Endothelial cell of coronary artery (primary cell): ENCODE results near the gene HRH1. TPM values are rescaled to one million over a fixed set of nuclear protein-coding genes. Genes with fewer than 3 reads are reported as not detected.

Experiments
- total RNA-seq: library from RNA; depleted of rRNA; stranded (reverse); fragments of >200 nt; gene quantifications from 2 replicates; pipeline ENCODE4 v1.2.3, GENCODE V29; 2014

Gene HRH1, protein sequence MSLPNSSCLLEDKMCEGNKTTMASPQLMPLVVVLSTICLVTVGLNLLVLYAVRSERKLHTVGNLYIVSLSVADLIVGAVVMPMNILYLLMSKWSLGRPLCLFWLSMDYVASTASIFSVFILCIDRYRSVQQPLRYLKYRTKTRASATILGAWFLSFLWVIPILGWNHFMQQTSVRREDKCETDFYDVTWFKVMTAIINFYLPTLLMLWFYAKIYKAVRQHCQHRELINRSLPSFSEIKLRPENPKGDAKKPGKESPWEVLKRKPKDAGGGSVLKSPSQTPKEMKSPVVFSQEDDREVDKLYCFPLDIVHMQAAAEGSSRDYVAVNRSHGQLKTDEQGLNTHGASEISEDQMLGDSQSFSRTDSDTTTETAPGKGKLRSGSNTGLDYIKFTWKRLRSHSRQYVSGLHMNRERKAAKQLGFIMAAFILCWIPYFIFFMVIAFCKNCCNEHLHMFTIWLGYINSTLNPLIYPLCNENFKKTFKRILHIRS
- total RNA-seq: 11.7 and 24.4 TPM in 2 replicates

GRCh38 chr3:11154036-11154952 is at the start of gene HRH1:
HRH1 (plus strand) TSS chr3:11154493; CDS start chr3:11259038, 104,545 bp downstream.

GRCh38 chr3:11271986-11272904 is 118.0 kb downstream of the HRH1 start, which contains the start of gene ATG7:
ATG7 (plus strand) TSS chr3:11272397; CDS start chr3:11298696, 26,299 bp downstream.

Other genes with a start within 250 kb of the HRH1 start
- gene SLC6A1, start 161.7 kb upstream of the HRH1 start, total RNA-seq: 0.19 TPM in 1 of 2 replicates, not detected in the other
- gene ATG7, start 117.9 kb downstream of the HRH1 start, total RNA-seq: 48.4 and 54.8 TPM in 2 replicates